Measurements from ENCODE around the gene RNF167. TPM values are rescaled to one million over a fixed set of nuclear protein-coding genes. Genes with fewer than 3 reads are reported as not detected.

RNF167 gene
- total RNA-seq, 1 experiment from 2014 or later: 135 TPM

GRCh38 chr17:4968486-4969046, 28.5 kb downstream of the RNF167 start:
- H3K27ac ChIP-seq: peak overlapping the region; percentile 95
- H3K4me1 ChIP-seq (replicated peaks; ENCODE audit: insufficient read depth): peaks cover 25% of the 10 kb centered on the region
- H3K27me3 ChIP-seq (ENCODE audit: insufficient read depth, low read depth): no peaks in the 10 kb centered on the region
- peak overlapping the region; percentile 87 for H3K4me2 ChIP-seq
- peaks cover 50% of the 10 kb centered on the region for H3F3A ChIP-seq (ENCODE audit: insufficient read depth, low read depth)
- intact Hi-C loops (cut with micrococcal nuclease; ENCODE audit: unreplicated experiment): no loop called here
- CTCF ChIA-PET: interaction anchor here (0.5 to 2.0 kb wide), 2 partner anchors 19 to 91 kb away, joined by 3 to 10 read pairs; partner anchors contain the start of gene CAMTA2
- peaks cover 50% of the 10 kb centered on the region for H3K79me2 ChIP-seq (ENCODE audit: low read depth)
- H3K4me3 ChIP-seq: peak overlapping the region; percentile 72
- no peaks in the 10 kb centered on the region for H3K9me2 ChIP-seq (ENCODE audit: insufficient read depth)
- no peaks in the 10 kb centered on the region for H4K20me1 ChIP-seq (ENCODE audit: insufficient read depth)
- peak overlapping the region; percentile 66; the same call in 1 of the 2 replicates for H2AFZ ChIP-seq
- TF ChIP-seq EZH2 (IDR thresholded peaks at IDR 0.05; ENCODE audit: low read depth) (no peak), CTCF (conservative IDR thresholded peaks at IDR 0.05) (no peak)
- H3K36me3 ChIP-seq (ENCODE audit: low read depth): no peaks in the 10 kb centered on the region; the same call in 1 of the 2 replicates
- no TSS peak for BruUV-seq (replicated peaks)
- POLR2A ChIA-PET (ENCODE audit: unreplicated experiment): interaction anchor here (0.6 to 2.2 kb wide), 2 partner anchors 21 to 250 kb away, joined by 4 to 42 read pairs; partner anchors contain the start of gene PFN1
- DNase-seq: peak; percentile 30 to 38
- no peaks in the 10 kb centered on the region for H3K9me3 ChIP-seq (ENCODE audit: insufficient read depth, low read depth)

GRCh38 chr17:4969047-4969550, 29.0 kb downstream of the RNF167 start:
- peaks cover 48% of the 10 kb centered on the region for H3F3A ChIP-seq (ENCODE audit: insufficient read depth, low read depth)
- peak; percentile 47 to 86 for DNase-seq
- H3K27me3 ChIP-seq (ENCODE audit: insufficient read depth, low read depth): no peaks in the 10 kb centered on the region
- H3K4me1 ChIP-seq (replicated peaks; ENCODE audit: insufficient read depth): peaks cover 25% of the 10 kb centered on the region
- H3K9me3 ChIP-seq (ENCODE audit: insufficient read depth, low read depth): no peaks in the 10 kb centered on the region
- POLR2A ChIA-PET (ENCODE audit: unreplicated experiment): interaction anchor here (0.6 kb wide), 4 partner anchors 18 to 501 kb away, joined by 3 to 7 read pairs (median 4); partner anchors contain the start of gene CAMTA2
- peak overlapping the region; percentile 66 for H2AFZ ChIP-seq
- H3K4me3 ChIP-seq: peak overlapping the region; percentile 72
- peak overlapping the region; percentile 95 for H3K27ac ChIP-seq
- H3K79me2 ChIP-seq (ENCODE audit: low read depth): peaks cover 50% of the 10 kb centered on the region
- no peaks in the 10 kb centered on the region for H3K9me2 ChIP-seq (ENCODE audit: insufficient read depth)
- H4K20me1 ChIP-seq (ENCODE audit: insufficient read depth): no peaks in the 10 kb centered on the region
- TF ChIP-seq EZH2 (IDR thresholded peaks at IDR 0.05; ENCODE audit: low read depth): no peak
- TF ChIP-seq CTCF (conservative IDR thresholded peaks at IDR 0.05): no peak
- intact Hi-C loops (cut with micrococcal nuclease; ENCODE audit: unreplicated experiment): no loop called here
- no peaks in the 10 kb centered on the region; the same call in 1 of the 2 replicates for H3K36me3 ChIP-seq (ENCODE audit: low read depth)
- BruUV-seq (replicated peaks): no TSS peak
- H3K4me2 ChIP-seq: peak overlapping the region; percentile 87
- CTCF ChIA-PET: interaction anchor here (0.5 to 2.0 kb wide), 2 partner anchors 18 to 90 kb away, joined by 3 to 10 read pairs; partner anchors contain the start of gene CAMTA2

GRCh38 chr17:4969551-4970173, 29.6 kb downstream of the RNF167 start:
- Histone ChIP-seq H3F3A (ENCODE audit: insufficient read depth, low read depth) (peaks cover 48% of the 10 kb centered on the region), H3K27ac (peak overlapping the region; percentile 95), H3K4me3 (peak overlapping the region; percentile 72), H4K20me1 (ENCODE audit: insufficient read depth) (no peaks in the 10 kb centered on the region), H3K9me3 (ENCODE audit: insufficient read depth, low read depth) (no peaks in the 10 kb centered on the region), H3K4me1 (replicated peaks; ENCODE audit: insufficient read depth) (peaks cover 25% of the 10 kb centered on the region), H2AFZ (peak overlapping the region; percentile 66; the same call in 1 of the 2 replicates), H3K4me2 (peak overlapping the region; percentile 87), H3K9me2 (ENCODE audit: insufficient read depth) (no peaks in the 10 kb centered on the region), H3K36me3 (ENCODE audit: low read depth) (no peaks in the 10 kb centered on the region; the same call in 1 of the 2 replicates), H3K27me3 (ENCODE audit: insufficient read depth, low read depth) (no peaks in the 10 kb centered on the region), H3K79me2 (ENCODE audit: low read depth) (peaks cover 49% of the 10 kb centered on the region)
- intact Hi-C loops (cut with micrococcal nuclease; ENCODE audit: unreplicated experiment): no loop called here
- no peak for DNase-seq
- ChIA-PET CTCF (interaction anchor here (0.5 kb wide), 1 partner anchor 90 kb away, joined by 3 read pairs; no protein-coding TSS in a partner anchor), POLR2A (ENCODE audit: unreplicated experiment) (interaction anchor here (0.6 kb wide), 4 partner anchors 18 to 500 kb away, joined by 3 to 7 read pairs (median 4); partner anchors contain the start of gene CAMTA2)
- no peak for TF ChIP-seq EZH2 (IDR thresholded peaks at IDR 0.05; ENCODE audit: low read depth)
- TF ChIP-seq CTCF (conservative IDR thresholded peaks at IDR 0.05): no peak
- BruUV-seq (replicated peaks): TSS peak; percentile 43
